ENCODE results near the gene CD1E.
"Not testable (repeated sequence)": the region's sequence is repeated elsewhere in the genome, so short reads cannot be mapped to it uniquely, and the experiment has no call there.

CD1E gene

DNA sequence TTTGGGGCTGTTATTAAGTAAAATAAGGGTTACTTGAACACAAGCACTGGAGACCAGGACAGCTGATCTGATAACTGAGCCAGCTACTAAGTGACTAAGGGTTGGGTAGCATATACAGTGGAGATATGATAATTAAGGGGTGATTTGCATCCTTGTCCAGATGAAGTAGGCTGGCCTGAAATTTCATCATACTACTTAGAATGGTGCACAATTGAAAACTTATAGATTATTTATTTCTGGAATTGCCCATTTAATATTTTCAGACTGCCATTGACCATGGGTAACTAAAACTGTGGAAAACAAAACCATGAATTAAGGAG lies 18.5 kb upstream of the CD1E start:
- H3K9me3 ChIP-seq (ENCODE audit: control insufficient read depth, low read length), result no peaks in the 10 kb centered on the region
- H3K27me3 ChIP-seq (ENCODE audit: control insufficient read depth, insufficient read depth, low read length), result no peaks in the 10 kb centered on the region
- no peaks in the 10 kb centered on the region for H3K79me2 ChIP-seq
- H3K4me3 ChIP-seq (ENCODE audit: low read depth, low read length), result no peak overlapping the region
- TF ChIP-seq, protein P1, sequence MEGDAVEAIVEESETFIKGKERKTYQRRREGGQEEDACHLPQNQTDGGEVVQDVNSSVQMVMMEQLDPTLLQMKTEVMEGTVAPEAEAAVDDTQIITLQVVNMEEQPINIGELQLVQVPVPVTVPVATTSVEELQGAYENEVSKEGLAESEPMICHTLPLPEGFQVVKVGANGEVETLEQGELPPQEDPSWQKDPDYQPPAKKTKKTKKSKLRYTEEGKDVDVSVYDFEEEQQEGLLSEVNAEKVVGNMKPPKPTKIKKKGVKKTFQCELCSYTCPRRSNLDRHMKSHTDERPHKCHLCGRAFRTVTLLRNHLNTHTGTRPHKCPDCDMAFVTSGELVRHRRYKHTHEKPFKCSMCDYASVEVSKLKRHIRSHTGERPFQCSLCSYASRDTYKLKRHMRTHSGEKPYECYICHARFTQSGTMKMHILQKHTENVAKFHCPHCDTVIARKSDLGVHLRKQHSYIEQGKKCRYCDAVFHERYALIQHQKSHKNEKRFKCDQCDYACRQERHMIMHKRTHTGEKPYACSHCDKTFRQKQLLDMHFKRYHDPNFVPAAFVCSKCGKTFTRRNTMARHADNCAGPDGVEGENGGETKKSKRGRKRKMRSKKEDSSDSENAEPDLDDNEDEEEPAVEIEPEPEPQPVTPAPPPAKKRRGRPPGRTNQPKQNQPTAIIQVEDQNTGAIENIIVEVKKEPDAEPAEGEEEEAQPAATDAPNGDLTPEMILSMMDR (IDR thresholded peaks at IDR 0.05), result no peak
- no peak overlapping the region for H3K9ac ChIP-seq
- no peak overlapping the region for H3K4me2 ChIP-seq (ENCODE audit: low read length)
- H3K4me1 ChIP-seq, result no peaks in the 10 kb centered on the region
- no peak overlapping the region for H3K27ac ChIP-seq
- H3K36me3 ChIP-seq (ENCODE audit: control insufficient read depth, insufficient read depth, low read length), result no peaks in the 10 kb centered on the region
- H2AFZ ChIP-seq, result no peak overlapping the region

DNA sequence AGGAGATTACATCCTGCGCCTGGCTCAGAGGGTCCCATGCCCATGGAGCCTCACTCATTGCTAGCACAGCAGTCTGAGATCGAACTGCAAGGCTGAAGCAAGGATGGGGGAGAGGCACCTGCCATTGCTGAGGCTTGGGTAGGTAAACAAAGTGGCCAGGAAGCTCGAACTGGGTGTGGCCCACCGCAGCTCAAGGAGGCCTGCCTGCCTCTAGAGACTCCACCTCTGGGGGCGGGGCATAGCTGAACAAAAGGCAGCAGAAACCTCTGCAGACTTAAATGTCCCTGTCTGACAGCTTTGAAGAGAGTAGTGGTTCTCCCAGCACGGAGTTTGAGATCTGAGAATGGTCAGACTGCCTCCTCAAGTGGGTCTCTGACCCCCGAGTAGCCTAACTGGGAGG lies 17.3 kb upstream of the CD1E start:
- not testable (repeated sequence) for H3K79me2 ChIP-seq; H3K27ac ChIP-seq; H2AFZ ChIP-seq; H3K4me1 ChIP-seq; H3K4me2 ChIP-seq (ENCODE audit: low read length); H3K4me3 ChIP-seq (ENCODE audit: low read depth, low read length); H3K27me3 ChIP-seq (ENCODE audit: control insufficient read depth, insufficient read depth, low read length); H3K9ac ChIP-seq; H3K36me3 ChIP-seq (ENCODE audit: control insufficient read depth, insufficient read depth, low read length); H3K9me3 ChIP-seq (ENCODE audit: control insufficient read depth, low read length)

DNA sequence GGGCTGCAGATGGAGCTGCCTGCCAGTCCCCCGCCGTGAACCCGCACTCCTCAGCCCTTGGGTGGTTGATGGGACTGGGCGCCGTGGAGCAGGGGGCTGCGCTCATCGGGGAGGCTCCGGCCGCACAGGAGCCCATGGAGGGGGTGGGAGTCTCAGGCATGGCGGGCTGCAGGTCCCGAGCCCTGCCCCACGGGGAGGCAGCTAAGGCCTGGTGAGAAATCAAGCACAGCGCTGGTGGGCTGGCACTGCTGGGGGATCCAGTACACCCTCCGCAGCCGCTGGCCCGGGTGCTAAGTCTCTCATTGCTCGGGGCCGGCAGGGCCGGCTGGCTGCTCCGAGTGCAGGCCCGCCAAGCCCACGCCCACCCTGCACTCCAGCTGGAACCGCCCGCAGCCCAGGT lies 4.7 kb upstream of the CD1E start:
- H3K27me3 ChIP-seq (ENCODE audit: control insufficient read depth, insufficient read depth, low read length); H3K27ac ChIP-seq; H3K4me1 ChIP-seq; H3K4me3 ChIP-seq (ENCODE audit: low read depth, low read length); H2AFZ ChIP-seq; H3K9ac ChIP-seq; H3K36me3 ChIP-seq (ENCODE audit: control insufficient read depth, insufficient read depth, low read length); H3K9me3 ChIP-seq (ENCODE audit: control insufficient read depth, low read length); H3K79me2 ChIP-seq; H3K4me2 ChIP-seq (ENCODE audit: low read length): not testable (repeated sequence)

DNA sequence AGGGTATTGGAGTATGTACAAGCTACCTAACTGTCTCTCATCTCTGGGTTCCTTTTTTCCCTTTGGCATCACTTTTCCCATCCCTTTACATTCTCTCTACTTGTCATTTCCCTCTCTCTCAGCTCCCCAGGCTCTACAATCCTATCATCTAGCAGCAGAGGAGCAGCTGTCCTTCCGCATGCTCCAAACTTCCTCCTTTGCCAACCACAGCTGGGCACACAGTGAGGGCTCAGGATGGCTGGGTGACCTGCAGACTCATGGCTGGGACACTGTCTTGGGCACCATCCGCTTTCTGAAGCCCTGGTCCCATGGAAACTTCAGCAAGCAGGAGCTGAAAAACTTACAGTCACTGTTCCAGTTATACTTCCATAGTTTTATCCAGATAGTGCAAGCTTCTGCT lies 561 bp downstream of the CD1E start:
- Histone ChIP-seq H3K36me3 (ENCODE audit: control insufficient read depth, insufficient read depth, low read length) (no peaks in the 10 kb centered on the region), H3K79me2 (no peaks in the 10 kb centered on the region), H3K4me3 (ENCODE audit: low read depth, low read length) (no peak overlapping the region), H3K9ac (no peak overlapping the region), H3K27me3 (ENCODE audit: control insufficient read depth, insufficient read depth, low read length) (no peaks in the 10 kb centered on the region), H3K9me3 (ENCODE audit: control insufficient read depth, low read length) (no peaks in the 10 kb centered on the region), H2AFZ (no peak overlapping the region), H3K4me1 (no peaks in the 10 kb centered on the region), H3K4me2 (ENCODE audit: low read length) (no peak overlapping the region), H3K27ac (no peak overlapping the region)
- TF ChIP-seq, protein P1 (IDR thresholded peaks at IDR 0.05), result no peak

DNA sequence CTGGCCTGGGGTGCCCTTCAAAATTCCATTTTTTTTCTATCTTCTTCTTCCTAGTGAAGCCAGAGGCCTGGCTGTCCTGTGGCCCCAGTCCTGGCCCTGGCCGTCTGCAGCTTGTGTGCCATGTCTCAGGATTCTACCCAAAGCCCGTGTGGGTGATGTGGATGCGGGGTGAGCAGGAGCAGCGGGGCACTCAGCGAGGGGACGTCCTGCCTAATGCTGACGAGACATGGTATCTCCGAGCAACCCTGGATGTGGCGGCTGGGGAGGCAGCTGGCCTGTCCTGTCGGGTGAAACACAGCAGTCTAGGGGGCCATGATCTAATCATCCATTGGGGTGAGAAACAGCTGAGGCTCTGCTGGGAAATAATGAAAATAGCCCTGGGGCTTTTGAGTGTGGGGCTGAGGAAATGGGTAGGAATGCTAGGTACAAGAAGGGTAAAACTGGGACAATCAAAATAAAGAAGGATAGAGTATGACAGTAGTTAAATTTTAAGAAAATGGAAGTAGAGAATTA lies 2.1 kb downstream of the CD1E start:
- H3K4me2 ChIP-seq (ENCODE audit: low read length), result no peak overlapping the region
- H3K79me2 ChIP-seq, result no peaks in the 10 kb centered on the region
- H3K27ac ChIP-seq, result no peak overlapping the region
- no peak overlapping the region for H2AFZ ChIP-seq
- no peak overlapping the region for H3K4me3 ChIP-seq (ENCODE audit: low read depth, low read length)
- TF ChIP-seq, protein P1 (IDR thresholded peaks at IDR 0.05), result no peak
- H3K27me3 ChIP-seq (ENCODE audit: control insufficient read depth, insufficient read depth, low read length), result no peaks in the 10 kb centered on the region
- H3K9me3 ChIP-seq (ENCODE audit: control insufficient read depth, low read length), result no peaks in the 10 kb centered on the region
- H3K36me3 ChIP-seq (ENCODE audit: control insufficient read depth, insufficient read depth, low read length), result no peaks in the 10 kb centered on the region
- no peaks in the 10 kb centered on the region for H3K4me1 ChIP-seq
- no peak overlapping the region for H3K9ac ChIP-seq

DNA sequence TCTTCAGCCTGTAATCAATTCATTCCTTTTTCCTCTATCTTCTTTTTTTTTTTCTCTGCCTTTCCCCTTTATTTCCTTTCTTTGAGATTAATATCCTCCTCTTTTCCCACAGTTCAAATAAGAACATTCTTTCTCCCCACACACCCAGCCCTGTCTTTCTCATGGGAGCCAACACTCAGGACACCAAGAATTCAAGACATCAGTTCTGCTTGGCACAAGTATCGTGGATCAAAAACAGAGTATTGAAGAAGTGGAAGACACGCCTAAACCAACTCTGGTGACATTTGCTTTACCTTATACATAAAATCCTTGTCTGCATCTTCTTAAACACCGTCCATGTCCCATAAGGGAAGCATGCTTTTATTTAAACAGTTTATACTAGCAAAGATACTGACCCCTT lies 2.9 kb downstream of the CD1E start:
- H3K27ac ChIP-seq, result no peak overlapping the region
- H2AFZ ChIP-seq, result no peak overlapping the region
- no peaks in the 10 kb centered on the region for H3K79me2 ChIP-seq
- H3K36me3 ChIP-seq (ENCODE audit: control insufficient read depth, insufficient read depth, low read length), result no peaks in the 10 kb centered on the region
- H3K9ac ChIP-seq, result no peak overlapping the region
- H3K4me1 ChIP-seq, result no peaks in the 10 kb centered on the region
- H3K9me3 ChIP-seq (ENCODE audit: control insufficient read depth, low read length), result no peaks in the 10 kb centered on the region
- no peaks in the 10 kb centered on the region for H3K27me3 ChIP-seq (ENCODE audit: control insufficient read depth, insufficient read depth, low read length)
- no peak overlapping the region for H3K4me2 ChIP-seq (ENCODE audit: low read length)
- TF ChIP-seq, protein P1 (IDR thresholded peaks at IDR 0.05), result no peak
- no peak overlapping the region for H3K4me3 ChIP-seq (ENCODE audit: low read depth, low read length)

All from parathyroid adenoma (tissue), 2 donors.